Measurements from ENCODE around the gene IL1RAPL2.

IL1RAPL2 gene

DNA sequence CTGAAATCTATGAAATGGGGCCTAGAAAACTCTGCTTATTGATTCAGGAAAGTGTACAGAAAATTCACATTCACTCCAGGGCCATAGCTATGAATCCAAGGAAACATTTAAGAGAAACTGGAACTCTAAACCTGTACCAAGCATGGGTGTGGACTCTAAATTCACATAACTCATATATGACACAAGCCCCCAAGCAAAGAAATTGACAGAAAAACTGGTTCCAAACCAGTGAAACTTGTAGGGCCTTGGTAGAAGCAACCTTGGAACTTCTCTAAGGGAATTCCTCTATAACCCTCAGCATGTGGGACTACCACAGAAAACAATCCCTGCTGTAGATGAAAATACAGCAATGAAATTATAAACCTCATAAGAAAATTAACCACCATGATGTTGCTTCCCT is 1149.7 kb downstream of the IL1RAPL2 start:
- DNase-seq (ENCODE audit: low read depth), result no peak
- TF ChIP-seq, protein P1, sequence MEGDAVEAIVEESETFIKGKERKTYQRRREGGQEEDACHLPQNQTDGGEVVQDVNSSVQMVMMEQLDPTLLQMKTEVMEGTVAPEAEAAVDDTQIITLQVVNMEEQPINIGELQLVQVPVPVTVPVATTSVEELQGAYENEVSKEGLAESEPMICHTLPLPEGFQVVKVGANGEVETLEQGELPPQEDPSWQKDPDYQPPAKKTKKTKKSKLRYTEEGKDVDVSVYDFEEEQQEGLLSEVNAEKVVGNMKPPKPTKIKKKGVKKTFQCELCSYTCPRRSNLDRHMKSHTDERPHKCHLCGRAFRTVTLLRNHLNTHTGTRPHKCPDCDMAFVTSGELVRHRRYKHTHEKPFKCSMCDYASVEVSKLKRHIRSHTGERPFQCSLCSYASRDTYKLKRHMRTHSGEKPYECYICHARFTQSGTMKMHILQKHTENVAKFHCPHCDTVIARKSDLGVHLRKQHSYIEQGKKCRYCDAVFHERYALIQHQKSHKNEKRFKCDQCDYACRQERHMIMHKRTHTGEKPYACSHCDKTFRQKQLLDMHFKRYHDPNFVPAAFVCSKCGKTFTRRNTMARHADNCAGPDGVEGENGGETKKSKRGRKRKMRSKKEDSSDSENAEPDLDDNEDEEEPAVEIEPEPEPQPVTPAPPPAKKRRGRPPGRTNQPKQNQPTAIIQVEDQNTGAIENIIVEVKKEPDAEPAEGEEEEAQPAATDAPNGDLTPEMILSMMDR (conservative IDR thresholded peaks at IDR 0.05; ENCODE audit: low read depth, low read length), result no peak
- no peak overlapping the region for H3K4me3 ChIP-seq (ENCODE audit: low read length)

DNA sequence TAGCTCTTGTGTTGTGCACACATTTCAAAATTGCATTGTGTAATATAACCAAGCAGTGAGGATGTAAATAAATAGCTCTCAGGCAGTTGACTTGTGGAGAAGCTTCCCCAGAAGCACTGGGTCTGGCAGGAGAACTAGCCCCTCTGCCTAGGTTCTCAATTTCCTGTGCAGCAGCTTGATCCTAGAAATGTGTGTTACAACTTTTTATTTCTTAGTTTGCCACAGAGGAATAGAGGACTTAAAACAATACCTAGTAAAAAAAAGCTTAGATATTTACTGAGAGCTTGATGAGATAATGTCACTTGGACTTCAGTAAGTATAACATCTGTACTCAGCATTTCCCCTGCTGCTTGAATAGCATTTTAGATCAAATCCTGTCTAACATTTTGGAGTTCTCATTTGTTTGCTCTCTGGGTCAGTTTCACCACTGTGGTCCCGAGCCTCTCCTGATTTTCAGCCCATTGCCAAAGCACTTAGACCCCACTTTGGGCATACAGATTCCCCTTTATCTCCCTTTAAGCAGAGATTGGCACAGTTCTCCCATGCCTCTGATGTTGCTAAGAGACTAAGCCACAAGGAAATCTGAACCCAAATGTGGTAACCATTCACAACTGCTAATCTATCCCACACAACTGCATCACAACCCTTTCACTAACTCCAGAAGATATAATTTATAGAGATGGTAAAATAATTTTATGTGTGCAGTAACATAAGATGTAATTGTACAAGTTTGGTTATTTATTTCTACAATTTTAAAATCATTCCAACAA is 1158.2 kb downstream of the IL1RAPL2 start:
- DNase-seq (ENCODE audit: low read depth), result no peak
- H3K4me3 ChIP-seq (ENCODE audit: low read length), result no peak overlapping the region
- TF ChIP-seq, protein P1 (conservative IDR thresholded peaks at IDR 0.05; ENCODE audit: low read depth, low read length), result no peak

DNA sequence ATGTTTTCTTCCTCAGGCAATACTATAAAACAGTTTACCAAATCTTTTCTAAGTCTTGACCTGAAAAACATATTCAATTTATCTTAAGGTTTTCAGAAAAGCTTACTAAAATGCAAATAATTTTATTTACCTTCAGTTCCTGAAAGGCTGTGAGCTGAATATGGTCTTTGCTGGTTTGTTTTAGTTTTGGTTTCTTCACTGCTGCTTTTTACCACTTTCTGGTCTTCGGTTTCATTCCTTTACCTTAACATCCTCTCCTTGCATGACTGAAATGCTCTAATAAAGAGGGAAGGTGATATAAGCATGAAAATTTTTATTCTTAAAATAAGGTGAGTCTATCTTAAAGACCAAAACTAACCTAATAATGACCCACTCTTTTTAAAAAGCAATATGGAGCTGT is 1159.2 kb downstream of the IL1RAPL2 start:
- no peak overlapping the region for H3K4me3 ChIP-seq (ENCODE audit: low read length)
- DNase-seq (ENCODE audit: low read depth), result no peak
- TF ChIP-seq, protein P1 (conservative IDR thresholded peaks at IDR 0.05; ENCODE audit: low read depth, low read length), result no peak

DNA sequence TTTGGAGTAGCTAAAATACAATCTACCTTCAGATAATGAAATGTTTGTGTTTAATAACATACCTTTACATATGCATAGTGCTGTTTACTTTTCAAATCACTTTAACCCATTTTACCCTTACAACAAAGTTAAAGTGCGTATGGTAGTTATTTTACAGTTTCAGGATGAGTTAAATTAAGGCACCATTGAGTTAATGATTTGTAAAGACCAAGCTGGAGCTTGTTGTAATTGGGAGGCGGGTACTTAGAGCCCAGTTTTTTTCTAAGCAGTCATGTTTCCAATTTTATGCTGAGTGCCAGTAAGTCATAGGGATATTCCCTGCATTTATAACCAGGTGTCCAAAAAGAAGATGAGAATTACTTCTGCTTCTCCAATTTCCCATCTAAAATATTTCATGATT is 1172.2 kb downstream of the IL1RAPL2 start:
- H3K4me3 ChIP-seq (ENCODE audit: low read length), result no peak overlapping the region
- DNase-seq (ENCODE audit: low read depth), result no peak
- TF ChIP-seq, protein P1 (conservative IDR thresholded peaks at IDR 0.05; ENCODE audit: low read depth, low read length), result no peak

DNA sequence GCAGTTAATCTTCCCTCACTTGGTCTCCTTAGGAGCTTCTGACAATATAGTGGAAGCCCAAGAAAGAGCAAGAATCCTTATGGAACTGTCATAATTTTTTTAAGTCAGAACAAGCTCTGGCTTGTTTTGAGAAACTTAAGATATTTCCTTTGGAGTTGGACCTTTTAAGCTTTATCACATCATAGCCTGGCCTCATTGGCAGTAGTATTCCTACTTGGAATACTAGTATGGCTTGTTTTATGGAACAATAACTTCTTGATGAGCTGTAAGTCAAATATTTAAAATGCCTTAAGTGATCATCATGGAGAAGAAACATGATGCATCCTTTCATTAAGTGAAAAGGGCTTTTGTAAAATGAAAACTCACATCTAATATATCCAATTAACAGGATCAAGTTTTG is 1178.3 kb downstream of the IL1RAPL2 start:
- TF ChIP-seq, protein P1 (conservative IDR thresholded peaks at IDR 0.05; ENCODE audit: low read depth, low read length), result no peak
- no peak for DNase-seq (ENCODE audit: low read depth)
- no peak overlapping the region for H3K4me3 ChIP-seq (ENCODE audit: low read length)

DNA sequence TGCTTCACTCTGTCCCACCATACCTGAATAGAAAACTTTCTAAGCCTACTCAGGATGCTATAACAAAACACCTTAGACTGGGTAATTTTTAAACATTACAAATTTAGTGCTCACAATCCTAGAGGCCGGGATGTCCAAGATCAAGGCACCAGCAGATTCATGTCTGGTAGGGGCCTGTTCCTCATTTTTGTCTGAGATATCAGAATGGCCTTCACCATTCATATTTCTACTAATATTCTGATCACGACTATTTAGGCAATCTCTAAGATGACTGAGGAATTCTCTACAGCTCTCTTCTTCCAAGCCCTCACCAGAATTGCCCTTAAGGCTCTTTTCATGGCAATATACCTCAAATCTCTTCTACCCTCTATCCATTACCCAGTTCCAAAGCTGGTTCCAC is 1178.9 kb downstream of the IL1RAPL2 start:
- TF ChIP-seq, protein P1 (conservative IDR thresholded peaks at IDR 0.05; ENCODE audit: low read depth, low read length), result no peak
- no peak overlapping the region for H3K4me3 ChIP-seq (ENCODE audit: low read length)
- no peak for DNase-seq (ENCODE audit: low read depth)

DNA sequence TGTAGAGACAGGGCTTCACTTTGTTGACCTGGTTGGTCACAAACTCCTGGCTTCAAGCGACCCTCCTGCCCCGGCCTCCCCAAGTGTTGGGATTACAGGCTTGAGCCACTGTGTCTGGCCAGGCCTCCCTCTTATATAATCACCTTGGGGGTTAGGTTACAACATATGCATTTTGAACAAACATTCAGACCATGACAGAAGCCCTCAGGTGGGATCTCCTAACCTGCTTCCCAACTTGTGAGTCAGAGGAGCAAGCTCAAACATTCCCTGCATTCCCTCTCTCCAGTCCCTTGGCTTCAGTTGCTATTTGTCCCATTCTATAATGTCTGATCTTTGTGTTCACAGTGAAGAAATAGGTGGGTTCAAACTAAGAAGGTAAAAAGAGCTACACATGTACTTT is 1179.9 kb downstream of the IL1RAPL2 start:
- no peak overlapping the region for H3K4me3 ChIP-seq (ENCODE audit: low read length)
- no peak for DNase-seq (ENCODE audit: low read depth)
- TF ChIP-seq, protein P1 (conservative IDR thresholded peaks at IDR 0.05; ENCODE audit: low read depth, low read length), result no peak

Data from retinal pigment epithelial cell (primary cell).